ENCODE measurements around the gene TNFSF15. TPM values are rescaled to one million over a fixed set of nuclear protein-coding genes. Genes with fewer than 3 reads are reported as not detected.
A peak's percentile ranks its signal among the peaks of the same experiment; 100 is the strongest.

Gene TNFSF15
- total RNA-seq, 2 experiments from 2014 or later = 0.06 to 0.16 TPM

DNA sequence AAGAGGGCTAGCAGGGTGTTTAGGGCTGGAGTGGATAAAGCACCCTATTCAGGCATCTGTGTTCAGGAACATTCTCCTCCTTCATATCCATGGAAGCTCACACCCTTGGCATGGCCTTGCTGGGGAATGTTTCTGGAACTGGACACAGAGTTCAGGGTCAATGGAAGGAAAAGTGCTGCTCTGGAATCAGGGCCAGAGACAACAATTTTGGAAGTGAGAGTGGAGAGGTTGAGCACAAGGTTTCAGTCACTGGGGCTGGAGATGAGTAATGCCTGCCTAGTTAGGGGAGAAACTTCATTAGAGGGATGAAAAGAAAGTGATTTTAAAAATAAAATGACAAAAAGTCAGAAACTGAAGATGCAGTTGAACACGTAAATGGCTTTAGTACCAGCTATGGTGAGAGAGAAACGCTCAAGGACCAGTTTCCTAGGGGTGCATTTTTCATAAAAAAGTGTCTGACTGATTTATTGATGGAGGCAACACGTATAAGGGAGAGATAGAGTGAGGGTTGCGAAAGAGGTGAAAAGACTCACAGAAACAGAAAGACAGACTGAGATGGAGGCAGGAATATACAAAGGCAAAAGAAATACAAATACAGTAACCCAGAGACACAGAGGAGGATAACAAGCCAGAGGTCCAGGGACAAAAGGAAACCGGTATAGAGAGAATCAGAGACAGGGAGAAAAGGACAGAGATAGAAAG lies 8.0 kb upstream of the TNFSF15 start:
- Mint-ChIP-seq H3K27ac (no peak overlapping the region), H3K27me3 (peaks cover 14% of the 10 kb centered on the region), H3K36me3 (peaks cover 3% of the 10 kb centered on the region), H3K9me3 (ENCODE audit: low read depth) (no peaks in the 10 kb centered on the region), H3K4me1 (peaks cover 8% of the 10 kb centered on the region), H3K4me3 (no peak overlapping the region)
- CTCF ChIA-PET = no interaction called here
- no peak for ATAC-seq
- no peak for DNase-seq

DNA sequence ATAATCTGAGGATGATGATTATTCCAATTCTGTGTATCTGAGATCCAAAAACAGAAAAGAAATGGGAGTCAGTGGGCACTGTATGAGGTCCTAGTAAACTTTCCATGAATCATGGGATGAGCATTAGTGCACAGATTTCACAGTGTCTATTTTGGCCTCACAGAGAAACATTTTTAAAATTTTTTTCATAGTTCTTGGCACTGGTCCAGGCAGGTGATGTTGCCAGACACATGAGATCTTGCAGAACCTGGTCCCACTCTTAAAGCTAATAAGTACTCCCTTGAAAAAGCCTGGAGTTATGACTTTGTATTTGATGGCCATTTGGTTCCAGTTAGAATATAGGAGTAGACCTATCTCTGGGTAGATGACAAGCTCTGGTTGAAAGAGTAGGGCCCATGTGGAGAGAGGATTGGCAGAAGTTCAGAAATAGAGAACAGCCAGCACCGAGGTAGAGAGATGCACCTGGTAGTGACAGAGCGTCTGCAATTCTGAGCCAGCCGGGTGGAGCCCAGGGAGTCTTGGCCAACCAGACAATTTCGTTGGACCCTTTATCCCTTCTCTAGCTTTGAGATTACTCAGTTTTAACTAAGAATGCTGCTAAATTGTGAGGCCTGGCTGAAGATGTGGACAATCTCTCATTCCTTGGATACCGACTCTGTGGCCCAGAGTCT lies 6.3 kb upstream of the TNFSF15 start:
- H3K36me3 Mint-ChIP-seq = peaks cover 5% of the 10 kb centered on the region
- CTCF ChIA-PET = interaction anchor here (1.3 kb wide), 1 partner anchor 42 kb away, joined by 4 read pairs; no protein-coding TSS in a partner anchor
- H3K27ac Mint-ChIP-seq = no peak overlapping the region
- peaks cover 14% of the 10 kb centered on the region for H3K4me1 Mint-ChIP-seq
- H3K9me3 Mint-ChIP-seq (ENCODE audit: low read depth) = no peaks in the 10 kb centered on the region
- ATAC-seq (no peak), DNase-seq (no peak)
- peaks cover 23% of the 10 kb centered on the region for H3K27me3 Mint-ChIP-seq
- no peak overlapping the region for H3K4me3 Mint-ChIP-seq

DNA sequence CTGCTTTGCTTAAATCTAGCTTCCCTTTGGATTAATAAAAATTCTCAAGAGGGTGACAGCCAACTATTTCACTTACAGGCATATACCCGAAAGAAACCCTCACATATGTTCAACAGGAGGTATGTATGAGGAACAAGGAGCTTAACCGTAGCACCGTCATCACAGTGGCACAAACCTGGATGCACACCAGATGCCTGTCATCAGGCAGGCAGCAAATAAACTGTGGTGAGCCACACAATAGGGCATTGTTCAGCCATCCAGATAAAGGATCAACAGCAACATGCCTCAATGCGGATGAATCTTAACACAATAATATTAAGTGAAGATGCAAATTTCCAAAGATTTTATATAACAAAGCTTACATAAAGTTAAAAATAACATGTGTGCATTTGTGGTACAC lies 5.5 kb upstream of the TNFSF15 start:
- DNase-seq (no peak), ATAC-seq (no peak)
- Mint-ChIP-seq H3K9me3 (ENCODE audit: low read depth) (no peaks in the 10 kb centered on the region), H3K4me1 (peaks cover 22% of the 10 kb centered on the region), H3K36me3 (peaks cover 5% of the 10 kb centered on the region), H3K27ac (no peak overlapping the region), H3K4me3 (no peak overlapping the region), H3K27me3 (peaks cover 21% of the 10 kb centered on the region)
- CTCF ChIA-PET = interaction anchor here (0.6 to 1.5 kb wide), 4 partner anchors 10 to 43 kb away, joined by 3 to 4 read pairs (median 3); no protein-coding TSS in a partner anchor

DNA sequence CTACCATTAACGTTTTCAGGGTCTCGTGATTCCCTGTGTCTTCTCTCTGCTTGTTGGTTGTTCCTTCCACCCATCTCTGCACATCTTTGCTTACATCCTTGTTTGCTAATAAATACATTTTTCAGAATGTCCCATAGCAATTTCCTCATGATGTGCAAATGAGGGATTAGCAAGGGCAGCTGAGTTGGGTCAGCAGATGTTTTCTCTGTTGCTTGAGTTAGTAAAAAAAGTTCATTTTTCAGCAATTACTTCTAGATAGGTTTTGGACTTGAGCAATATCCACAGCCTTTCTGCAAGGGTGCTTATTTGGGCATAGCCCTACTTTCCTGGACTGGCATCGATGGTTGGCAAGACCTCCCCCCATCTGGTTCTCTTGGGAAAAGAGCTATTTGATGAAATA lies 4.8 kb upstream of the TNFSF15 start:
- Mint-ChIP-seq H3K27ac (no peak overlapping the region), H3K9me3 (ENCODE audit: low read depth) (no peaks in the 10 kb centered on the region), H3K4me1 (peaks cover 29% of the 10 kb centered on the region), H3K4me3 (no peak overlapping the region), H3K27me3 (peaks cover 18% of the 10 kb centered on the region), H3K36me3 (peaks cover 5% of the 10 kb centered on the region)
- CTCF ChIA-PET = interaction anchor here (0.6 to 1.5 kb wide), 3 partner anchors 9 to 44 kb away, joined by 3 read pairs; no protein-coding TSS in a partner anchor
- ATAC-seq (no peak), DNase-seq (no peak)

DNA sequence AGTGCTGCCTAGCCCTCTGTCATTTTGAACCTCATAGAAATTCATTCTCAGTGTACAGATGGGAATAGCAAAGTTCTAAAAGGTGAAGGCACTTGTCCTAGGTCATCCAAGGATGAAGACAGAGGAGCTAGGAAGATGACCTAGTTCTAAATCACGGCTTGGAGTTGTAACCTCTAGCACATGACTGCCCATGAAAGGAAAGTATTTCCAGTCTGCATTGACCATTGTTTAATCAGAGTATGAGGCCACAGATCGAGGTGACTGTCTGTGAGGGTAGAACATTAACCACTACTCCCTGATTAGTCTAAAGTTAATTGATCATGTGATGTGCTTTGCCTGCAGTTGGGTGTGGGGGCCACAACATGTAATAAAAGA lies 674 bp upstream of the TNFSF15 start:
- ATAC-seq (peak; percentile 47), DNase-seq (no peak)
- Mint-ChIP-seq H3K36me3 (peaks cover 5% of the 10 kb centered on the region), H3K27ac (no peak overlapping the region), H3K4me3 (no peak overlapping the region), H3K4me1 (peaks cover 23% of the 10 kb centered on the region), H3K27me3 (peaks cover 21% of the 10 kb centered on the region), H3K9me3 (ENCODE audit: low read depth) (no peaks in the 10 kb centered on the region)
- CTCF ChIA-PET = interaction anchor here (0.7 to 1.0 kb wide), 2 partner anchors 54 to 68 kb away, joined by 3 to 5 read pairs; no protein-coding TSS in a partner anchor

DNA sequence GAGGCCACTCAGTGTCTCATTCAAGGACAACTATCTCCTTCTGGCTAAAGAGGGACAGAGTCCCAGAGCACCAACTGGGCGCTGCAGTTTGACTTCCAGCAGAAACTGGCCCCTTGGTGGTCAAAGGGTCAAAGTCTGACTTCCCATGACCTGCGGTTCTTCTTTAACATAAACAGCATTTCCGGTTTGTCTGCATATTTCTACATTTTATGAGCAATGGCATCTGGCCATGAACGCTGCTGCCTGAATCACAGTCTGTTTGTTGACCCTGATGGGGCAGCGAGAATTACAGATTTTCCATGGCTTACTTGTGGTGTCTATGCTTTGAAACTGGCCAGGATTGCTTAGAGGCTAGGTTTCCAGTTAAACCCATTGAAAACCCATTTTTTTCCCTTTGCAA lies 1.3 kb downstream of the TNFSF15 start:
- ATAC-seq = no peak
- no peak overlapping the region for H3K4me3 Mint-ChIP-seq
- no peak for DNase-seq
- peaks cover 23% of the 10 kb centered on the region for H3K4me1 Mint-ChIP-seq
- peaks cover 5% of the 10 kb centered on the region for H3K36me3 Mint-ChIP-seq
- CTCF ChIA-PET = no interaction called here
- H3K9me3 Mint-ChIP-seq (ENCODE audit: low read depth) = no peaks in the 10 kb centered on the region
- peaks cover 24% of the 10 kb centered on the region for H3K27me3 Mint-ChIP-seq
- H3K27ac Mint-ChIP-seq = no peak overlapping the region

DNA sequence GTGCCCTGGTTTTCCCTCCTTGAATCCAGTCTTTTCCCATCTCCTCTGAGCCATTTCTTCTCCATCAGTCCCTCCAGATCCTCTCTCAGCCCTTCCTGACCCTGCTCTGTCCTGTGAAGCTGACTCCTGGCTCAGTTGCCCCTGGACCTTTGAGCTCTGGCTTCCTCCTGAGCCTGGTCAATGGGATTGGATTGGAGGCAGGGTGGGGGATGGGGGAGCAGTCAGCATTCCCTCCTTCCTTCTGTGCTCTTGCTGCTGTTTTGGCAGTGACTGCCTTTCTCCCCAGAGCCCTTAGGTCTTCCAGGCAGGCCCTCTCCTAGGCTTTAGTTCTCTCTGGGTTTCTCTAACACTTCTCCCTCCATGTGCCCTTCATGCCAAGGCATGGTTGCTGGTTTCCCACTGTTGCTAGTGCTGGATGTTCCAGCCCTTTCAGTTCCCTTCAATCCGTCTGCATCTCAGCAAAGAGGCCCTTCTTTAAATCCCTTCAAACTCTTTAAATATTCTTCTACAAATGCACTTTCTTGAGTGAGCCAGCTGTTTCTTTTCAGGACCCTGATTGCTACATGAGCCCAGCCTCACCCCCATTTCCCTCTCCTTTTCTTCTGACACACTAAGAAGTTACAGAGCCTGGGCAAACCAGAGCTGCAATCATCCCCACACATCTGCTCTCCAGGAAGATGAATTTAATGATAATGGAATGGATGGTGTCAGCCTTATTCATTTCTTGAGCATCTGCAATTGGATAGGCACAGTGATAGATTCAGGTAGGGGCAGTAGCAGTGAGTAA lies 2.2 kb downstream of the TNFSF15 start:
- Mint-ChIP-seq H3K27me3 (peaks cover 23% of the 10 kb centered on the region), H3K9me3 (ENCODE audit: low read depth) (no peaks in the 10 kb centered on the region), H3K4me1 (peaks cover 23% of the 10 kb centered on the region), H3K4me3 (no peak overlapping the region), H3K27ac (no peak overlapping the region), H3K36me3 (peaks cover 2% of the 10 kb centered on the region)
- DNase-seq (no peak), ATAC-seq (no peak)
- CTCF ChIA-PET = no interaction called here

DNA sequence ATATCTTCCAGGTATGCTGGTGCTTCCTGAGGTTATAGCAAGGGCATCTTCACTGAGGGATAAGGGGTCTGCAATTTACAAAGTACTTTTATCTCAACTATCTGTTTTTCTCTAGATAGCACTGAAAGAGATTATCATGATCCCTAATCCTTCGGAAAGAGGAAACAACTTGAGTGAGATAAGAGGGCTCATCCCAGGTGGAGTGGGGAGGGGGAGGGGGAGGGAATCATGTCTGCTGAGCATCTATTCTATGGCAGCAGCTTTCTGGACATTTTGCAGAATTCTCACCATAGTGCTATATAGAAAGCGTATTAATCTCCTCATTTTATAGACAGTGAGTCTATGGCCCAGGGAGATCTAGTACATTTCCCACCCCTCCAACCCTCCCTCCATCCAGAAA lies 5.9 kb downstream of the TNFSF15 start:
- H3K4me3 Mint-ChIP-seq = no peak overlapping the region
- CTCF ChIA-PET = interaction anchor here (0.7 kb wide), 1 partner anchor 118 kb away, joined by 3 read pairs; the partner anchor contains the start of gene TEX48
- no peaks in the 10 kb centered on the region for H3K36me3 Mint-ChIP-seq
- H3K9me3 Mint-ChIP-seq (ENCODE audit: low read depth) = no peaks in the 10 kb centered on the region
- H3K27ac Mint-ChIP-seq = no peak overlapping the region
- no peaks in the 10 kb centered on the region for H3K4me1 Mint-ChIP-seq
- DNase-seq = no peak
- peaks cover 13% of the 10 kb centered on the region for H3K27me3 Mint-ChIP-seq
- ATAC-seq = no peak

DNA sequence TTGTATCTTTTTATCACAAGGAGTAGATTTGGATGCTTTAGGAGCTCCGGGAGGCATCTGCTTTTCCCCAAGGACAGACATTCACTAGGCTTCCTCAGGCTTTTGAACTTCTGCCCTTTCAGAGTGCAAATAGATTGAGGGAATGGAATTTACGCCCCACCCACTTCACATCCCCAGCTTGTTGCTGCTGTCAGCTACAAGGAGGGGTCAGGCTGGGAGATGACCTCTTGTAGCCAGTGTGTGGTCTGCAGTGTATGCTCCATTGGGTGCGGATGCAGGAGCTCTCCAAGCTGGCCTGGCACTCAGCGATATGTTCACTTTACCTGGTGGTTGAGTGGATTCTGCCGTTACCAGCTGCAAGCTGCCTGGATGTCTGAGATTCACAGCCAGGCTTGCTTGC lies 6.4 kb downstream of the TNFSF15 start:
- H3K27me3 Mint-ChIP-seq = peaks cover 12% of the 10 kb centered on the region

DNA sequence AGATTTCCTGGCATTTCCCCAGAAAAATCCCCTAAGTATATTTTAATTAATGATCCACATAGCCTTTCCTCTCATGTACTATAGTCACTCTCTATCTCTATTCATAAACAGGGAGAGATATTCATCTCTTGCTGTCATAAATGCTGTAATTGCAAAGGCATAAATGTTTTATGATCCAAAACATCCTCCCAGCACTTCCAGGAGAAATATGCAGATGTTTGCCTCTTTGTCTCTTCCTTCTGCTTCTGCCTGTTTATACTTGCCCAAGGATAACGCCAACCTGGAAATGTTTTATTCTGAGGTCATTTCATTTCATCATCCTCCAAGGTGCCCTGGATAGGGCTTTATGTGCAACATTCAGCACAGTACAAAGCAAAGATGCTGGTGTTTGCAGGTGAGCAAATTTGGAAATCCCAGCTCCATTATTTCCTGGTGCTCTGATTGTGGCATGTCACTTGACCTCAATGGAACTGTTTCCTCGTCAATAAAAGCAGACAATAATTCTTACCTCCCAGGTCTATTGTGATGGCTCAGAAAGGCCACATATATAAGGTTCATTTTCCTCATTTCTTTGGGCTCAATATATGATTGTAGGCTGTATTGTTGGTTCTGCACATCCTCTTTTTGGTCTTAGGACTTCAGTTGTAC lies 6.9 kb downstream of the TNFSF15 start:
- no peak for ATAC-seq
- Mint-ChIP-seq H3K27ac (no peak overlapping the region), H3K9me3 (ENCODE audit: low read depth) (no peaks in the 10 kb centered on the region), H3K27me3 (peaks cover 16% of the 10 kb centered on the region), H3K4me1 (no peaks in the 10 kb centered on the region), H3K36me3 (no peaks in the 10 kb centered on the region), H3K4me3 (no peak overlapping the region)
- CTCF ChIA-PET = interaction anchor here (0.7 kb wide), 1 partner anchor 117 kb away, joined by 3 read pairs; the partner anchor contains the start of gene TEX48
- no peak for DNase-seq

More for the DNA sequence above, 6.4 kb downstream of the TNFSF15 start:
- CTCF ChIA-PET = interaction anchor here (0.7 kb wide), 1 partner anchor 118 kb away, joined by 3 read pairs; the partner anchor contains the start of gene TEX48
- no peak overlapping the region for H3K4me3 Mint-ChIP-seq
- ATAC-seq = no peak
- no peaks in the 10 kb centered on the region for H3K4me1 Mint-ChIP-seq
- H3K36me3 Mint-ChIP-seq = no peaks in the 10 kb centered on the region
- no peak for DNase-seq
- no peaks in the 10 kb centered on the region for H3K9me3 Mint-ChIP-seq (ENCODE audit: low read depth)
- H3K27ac Mint-ChIP-seq = no peak overlapping the region

DNA sequence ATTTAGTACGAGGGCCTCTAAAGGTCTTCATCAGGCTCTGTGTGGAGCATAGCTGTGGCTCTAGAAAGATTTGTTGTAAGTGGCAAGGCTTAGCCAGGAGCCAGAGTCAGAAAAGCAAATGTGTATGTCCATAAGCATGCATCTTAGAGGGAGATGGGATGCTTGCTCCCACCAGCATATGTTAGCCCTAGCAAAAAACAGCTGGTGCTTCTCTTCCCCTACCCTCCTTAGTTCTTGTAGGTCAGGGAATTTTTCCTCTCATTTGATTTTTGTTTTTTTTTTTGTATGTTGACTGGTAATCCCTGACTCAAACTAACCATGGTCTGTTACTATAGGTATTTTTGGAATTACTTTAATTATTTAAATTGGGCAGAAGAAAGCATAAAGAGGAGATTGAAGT lies 7.7 kb downstream of the TNFSF15 start:
- no peak for ATAC-seq
- Mint-ChIP-seq H3K4me3 (no peak overlapping the region), H3K36me3 (no peaks in the 10 kb centered on the region), H3K27ac (no peak overlapping the region), H3K9me3 (ENCODE audit: low read depth) (no peaks in the 10 kb centered on the region), H3K27me3 (peaks cover 19% of the 10 kb centered on the region), H3K4me1 (no peaks in the 10 kb centered on the region)
- DNase-seq = no peak
- CTCF ChIA-PET = no interaction called here

DNA sequence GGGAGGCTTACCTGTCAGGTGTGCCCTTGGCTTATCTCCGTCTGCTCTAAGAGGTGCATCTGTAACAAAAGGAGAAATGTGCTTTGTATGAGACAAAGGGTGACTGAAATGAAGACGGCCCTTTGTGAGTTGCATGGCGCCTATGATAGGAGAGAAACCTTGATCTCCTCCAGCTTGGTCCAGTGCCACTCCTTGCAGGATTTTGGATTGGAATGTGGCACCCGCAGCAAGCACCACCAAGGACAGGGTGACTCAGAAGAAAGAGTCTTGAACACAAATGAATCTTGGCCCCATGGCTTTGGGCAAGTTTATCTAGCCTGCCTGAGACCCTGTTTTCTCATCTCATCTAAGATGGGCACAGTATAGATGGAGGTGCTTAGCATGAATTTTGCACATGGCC lies 13.4 kb downstream of the TNFSF15 start:
- no peaks in the 10 kb centered on the region for H3K4me1 Mint-ChIP-seq
- DNase-seq (no peak), ATAC-seq (no peak)
- no peaks in the 10 kb centered on the region for H3K9me3 Mint-ChIP-seq (ENCODE audit: low read depth)
- no peak overlapping the region for H3K4me3 Mint-ChIP-seq
- no peak overlapping the region for H3K27ac Mint-ChIP-seq
- peaks cover 14% of the 10 kb centered on the region for H3K27me3 Mint-ChIP-seq
- H3K36me3 Mint-ChIP-seq = peaks cover 2% of the 10 kb centered on the region
- CTCF ChIA-PET = interaction anchor here (1.1 kb wide), 1 partner anchor 112 kb away, joined by 3 read pairs; no protein-coding TSS in a partner anchor

DNA sequence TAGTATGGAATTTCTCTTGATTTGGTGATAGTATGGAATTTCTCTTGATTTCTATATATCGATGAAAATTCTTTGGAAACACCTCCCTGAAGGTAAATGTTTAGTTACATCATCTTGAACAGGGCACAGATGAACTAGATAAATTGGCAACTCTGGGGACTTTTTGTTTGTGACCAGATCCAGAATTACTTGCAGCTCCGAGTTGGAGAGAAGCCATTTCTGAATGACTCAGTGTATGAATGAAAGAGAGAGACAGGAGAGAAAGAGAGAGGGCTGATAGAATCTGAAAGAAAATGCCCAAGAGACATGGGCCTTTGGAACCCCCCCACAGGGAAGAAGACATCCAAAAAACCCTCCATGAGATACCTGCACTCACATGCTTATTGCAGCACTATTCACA lies 14.1 kb downstream of the TNFSF15 start:
- no peak overlapping the region for H3K27ac Mint-ChIP-seq
- H3K27me3 Mint-ChIP-seq = peaks cover 14% of the 10 kb centered on the region
- DNase-seq (no peak), ATAC-seq (no peak)
- no peaks in the 10 kb centered on the region for H3K4me1 Mint-ChIP-seq
- no peaks in the 10 kb centered on the region for H3K9me3 Mint-ChIP-seq (ENCODE audit: low read depth)
- CTCF ChIA-PET = no interaction called here
- H3K4me3 Mint-ChIP-seq = no peak overlapping the region
- H3K36me3 Mint-ChIP-seq = peaks cover 2% of the 10 kb centered on the region
